GM19043 (cell line): ENCODE measurements around the gene NTN5.

Experiments used
- ATAC-seq: cut with Tn5 transposase; IDR thresholded peaks from one replicate; pipeline ENCODE4 v1.9.1; 2021; ENCODE audit warnings: low read depth; ENCODE audit not compliant: unreplicated experiment

The NTN5 gene

DNA sequence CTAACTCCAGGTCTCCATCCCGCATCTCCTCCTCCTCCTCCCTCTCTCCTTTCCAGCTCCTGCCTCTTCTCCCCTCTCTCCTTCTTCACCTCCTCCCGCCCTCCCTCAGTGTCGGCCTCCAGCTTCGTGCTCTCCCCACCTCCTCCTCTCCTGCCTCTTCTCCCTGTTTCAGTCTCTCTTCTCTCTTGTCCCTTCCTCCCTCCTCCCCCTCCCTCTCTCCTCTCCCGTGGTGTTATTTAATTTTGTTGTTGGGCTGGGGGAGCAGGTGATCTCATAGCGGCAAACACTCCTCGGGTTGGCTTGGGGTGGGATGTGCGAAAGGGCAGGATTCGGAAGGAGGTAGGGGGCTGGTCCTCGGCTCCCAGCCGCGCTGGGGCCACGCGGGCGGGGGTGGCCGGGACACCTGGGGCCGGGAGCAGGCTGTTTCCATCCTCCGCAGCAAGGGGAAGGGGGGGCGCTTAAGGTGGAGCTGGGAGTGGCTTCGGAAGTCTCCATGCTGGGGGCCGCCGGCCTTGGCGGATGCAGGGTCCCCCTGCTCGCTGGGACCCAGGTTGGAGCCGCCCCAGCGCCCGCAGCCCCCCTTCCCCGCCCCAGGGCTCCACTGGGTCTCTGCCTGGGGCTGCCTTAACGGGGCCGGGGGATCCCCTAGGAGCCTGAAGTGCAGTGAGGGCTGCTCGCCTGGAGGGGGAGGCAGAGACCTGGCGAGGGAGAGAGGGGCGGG is 26.7 kb downstream of the NTN5 start, which contains the start of gene CA11:
TSS of gene CA11 (minus strand) at position 187 of the 721 bp plus-strand sequence. CDS start 555 bp downstream, outside the sequence.
- peak; percentile 67 for ATAC-seq

DNA sequence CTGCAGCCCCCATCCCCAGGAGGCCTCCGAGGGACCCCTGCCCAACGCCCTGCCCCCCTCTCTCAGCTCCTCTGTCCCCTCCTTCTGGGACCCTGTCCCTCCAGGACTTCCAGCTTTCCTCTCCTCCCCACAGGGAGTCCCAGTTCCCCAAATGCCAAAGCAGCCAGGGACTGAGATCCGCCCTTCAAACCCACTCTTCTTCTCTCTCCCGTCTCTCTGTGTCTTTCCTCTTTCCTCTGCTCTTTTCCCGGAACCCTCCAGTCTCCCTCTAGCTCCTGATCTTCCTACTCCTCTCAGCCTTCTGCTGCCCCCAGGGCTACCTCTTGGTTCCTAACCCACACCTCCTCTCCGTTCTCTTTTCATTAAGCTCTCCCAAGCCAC is 27.2 kb downstream of the NTN5 start:
- no peak for ATAC-seq

DNA sequence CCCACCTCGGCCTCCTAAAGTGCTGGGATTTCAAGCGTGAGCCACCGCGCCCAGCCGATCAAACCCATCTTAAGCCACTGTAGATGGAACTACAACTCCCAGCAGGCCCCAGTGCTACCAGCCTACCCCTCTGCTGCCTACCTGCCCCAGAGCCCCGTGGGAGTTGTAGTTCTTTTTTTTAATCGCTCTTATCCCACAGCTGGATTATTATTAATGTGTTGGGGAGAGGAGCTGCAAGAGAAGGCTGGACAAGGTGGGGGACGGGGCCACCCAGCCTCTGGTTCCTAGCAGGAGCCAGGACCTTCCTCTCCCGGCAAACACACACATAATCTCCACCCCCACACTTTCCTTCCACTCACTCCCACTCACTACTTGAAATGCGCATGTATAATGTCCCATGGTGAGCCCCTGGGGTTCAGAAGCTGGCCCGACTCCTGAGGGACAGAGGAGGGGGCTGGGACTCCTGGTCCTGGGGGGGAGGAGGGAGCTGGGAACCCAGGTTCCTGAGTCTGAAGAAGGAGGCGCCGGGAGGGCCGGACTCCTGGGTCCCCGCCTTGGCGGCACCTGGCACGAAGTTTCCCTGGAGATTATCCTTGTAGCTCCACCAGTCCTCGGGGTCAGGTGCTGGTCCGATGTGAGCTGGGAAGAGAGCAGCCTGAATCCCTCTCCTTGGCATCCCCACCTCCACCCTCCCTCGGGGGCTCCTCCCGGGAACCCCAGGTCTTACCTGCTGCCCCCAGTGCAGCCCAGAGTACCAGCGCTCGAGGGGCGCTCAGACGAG is 27.8 kb downstream of the NTN5 start:
- ATAC-seq, result no peak

DNA sequence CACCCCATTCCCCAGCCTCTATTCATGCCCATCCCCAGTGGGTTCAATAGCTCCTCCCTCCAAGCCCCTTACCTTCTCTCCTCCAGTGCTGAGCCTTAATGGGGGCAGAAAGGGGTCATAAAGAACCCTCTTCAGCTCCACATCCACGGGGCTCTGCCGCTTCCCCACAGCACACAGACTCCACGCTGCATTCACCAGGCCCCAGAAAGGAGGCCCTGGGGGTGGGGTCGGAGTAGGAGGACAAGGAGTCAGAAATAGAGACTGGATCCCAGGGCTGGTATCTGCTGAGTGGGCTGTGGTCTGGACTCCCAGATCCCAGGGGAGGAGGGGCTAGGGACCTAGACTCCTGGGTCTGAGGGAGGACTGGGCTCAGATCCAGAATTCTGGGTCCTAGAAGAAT is 28.5 kb downstream of the NTN5 start:
- ATAC-seq, result no peak

DNA sequence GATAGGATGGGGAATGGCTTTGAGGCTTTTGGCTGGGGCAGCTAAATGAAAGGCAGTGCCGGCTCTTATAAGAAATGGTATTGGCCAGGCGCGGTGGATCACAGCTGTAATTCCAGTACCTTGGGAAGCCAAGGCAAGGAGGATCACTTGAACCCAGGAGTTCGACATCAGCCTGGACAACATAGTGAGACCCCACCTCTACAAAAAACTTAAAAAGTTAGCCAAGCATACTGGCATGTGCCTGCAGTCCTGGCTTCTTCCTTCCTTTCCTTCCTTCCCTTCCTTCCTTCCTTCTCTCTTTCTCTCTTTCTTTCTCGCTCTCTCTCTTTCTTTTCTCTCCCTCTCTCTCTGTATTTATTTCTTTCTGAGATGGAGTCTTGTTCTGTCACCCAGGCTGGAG is 30.0 kb downstream of the NTN5 start:
- ATAC-seq, result no peak

DNA sequence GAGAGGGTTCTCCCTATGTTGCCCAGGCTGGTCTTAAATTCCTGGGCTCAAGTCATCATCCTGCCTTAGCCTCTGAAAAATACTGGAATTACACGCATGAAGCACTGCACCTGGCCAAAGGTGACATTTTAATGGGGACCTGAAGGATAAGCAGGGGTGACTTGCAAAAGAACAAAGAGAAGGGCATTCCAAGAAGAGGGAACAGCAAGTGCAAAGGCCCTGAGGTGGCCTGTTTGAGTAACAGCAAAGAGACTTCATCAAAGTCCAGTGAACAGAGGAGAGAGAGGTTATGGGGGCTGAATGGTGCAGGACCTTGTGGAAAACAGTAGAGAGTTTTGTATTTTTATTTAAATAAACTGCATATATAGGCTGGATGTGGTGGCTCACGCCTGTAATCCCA is 31.0 kb downstream of the NTN5 start:
- no peak for ATAC-seq

DNA sequence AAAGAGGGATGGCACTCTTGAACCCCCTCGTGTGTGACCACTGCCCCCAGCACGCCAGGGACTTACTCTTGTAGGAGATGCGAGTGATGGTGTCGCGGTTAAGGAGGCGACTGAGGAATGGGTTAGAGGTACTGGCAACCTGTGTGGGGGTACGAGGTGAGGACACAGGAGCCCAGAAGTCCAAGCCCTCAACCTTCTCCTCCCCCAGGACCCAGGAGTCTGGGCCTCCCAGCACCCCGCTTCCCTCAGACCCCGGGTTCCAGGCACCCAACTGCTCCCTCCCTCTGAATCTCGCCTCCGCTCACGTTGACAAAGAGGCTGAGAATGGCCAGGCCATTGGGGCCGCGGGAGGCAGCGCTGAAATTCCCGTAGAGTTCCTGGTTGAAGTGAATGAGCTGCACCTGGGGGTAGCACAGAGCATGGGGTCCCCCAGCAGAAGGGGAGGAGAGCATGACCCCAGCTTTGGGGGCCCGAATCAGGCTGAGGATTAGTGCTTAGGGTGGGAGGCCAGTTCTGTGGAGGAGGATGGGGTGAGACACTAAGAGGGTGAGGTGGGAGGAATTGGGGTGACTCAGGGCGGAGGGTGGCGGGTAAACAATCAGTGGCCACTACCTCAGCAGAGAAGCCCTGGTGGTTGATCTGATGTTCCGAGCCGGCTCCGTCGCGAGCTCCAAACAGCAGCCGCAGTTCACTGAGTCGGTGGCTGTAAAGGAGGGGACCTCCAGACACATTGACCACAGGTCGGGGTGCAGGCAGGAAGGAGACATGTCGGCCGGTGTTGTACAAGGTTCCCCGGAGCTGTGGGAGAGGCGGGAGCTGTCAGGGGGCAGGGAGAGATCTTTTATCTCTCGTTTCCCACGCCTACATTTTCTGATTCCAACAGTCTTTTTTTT is 33.1 kb downstream of the NTN5 start:
- ATAC-seq, result no peak

DNA sequence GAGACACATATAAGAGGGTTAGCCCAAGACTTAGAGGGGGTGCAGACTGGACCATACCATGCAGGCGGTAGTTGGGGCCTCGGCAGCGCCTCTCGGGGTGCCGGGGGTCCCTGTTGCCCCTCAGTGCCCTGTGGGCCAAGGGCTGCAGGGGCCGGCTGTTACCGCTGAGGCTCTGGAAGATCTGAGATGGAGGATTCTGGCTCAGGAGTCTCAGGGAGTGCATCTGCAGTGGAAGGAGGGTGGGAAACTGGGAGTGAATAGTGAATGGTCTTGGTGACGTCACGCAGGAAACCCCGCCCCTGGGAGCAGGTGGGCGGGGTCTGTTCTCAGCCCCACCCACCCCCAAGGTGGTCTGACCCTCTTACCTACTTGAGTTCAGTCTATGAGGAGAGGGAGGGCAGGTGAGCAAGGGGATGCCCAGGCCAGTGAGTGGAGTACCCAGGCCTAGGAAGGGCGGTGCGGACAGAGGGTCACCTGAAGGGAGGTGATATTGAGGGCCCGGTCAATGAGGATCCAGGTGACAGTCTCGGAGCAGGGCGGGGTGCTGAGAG is 33.9 kb downstream of the NTN5 start:
- no peak for ATAC-seq

DNA sequence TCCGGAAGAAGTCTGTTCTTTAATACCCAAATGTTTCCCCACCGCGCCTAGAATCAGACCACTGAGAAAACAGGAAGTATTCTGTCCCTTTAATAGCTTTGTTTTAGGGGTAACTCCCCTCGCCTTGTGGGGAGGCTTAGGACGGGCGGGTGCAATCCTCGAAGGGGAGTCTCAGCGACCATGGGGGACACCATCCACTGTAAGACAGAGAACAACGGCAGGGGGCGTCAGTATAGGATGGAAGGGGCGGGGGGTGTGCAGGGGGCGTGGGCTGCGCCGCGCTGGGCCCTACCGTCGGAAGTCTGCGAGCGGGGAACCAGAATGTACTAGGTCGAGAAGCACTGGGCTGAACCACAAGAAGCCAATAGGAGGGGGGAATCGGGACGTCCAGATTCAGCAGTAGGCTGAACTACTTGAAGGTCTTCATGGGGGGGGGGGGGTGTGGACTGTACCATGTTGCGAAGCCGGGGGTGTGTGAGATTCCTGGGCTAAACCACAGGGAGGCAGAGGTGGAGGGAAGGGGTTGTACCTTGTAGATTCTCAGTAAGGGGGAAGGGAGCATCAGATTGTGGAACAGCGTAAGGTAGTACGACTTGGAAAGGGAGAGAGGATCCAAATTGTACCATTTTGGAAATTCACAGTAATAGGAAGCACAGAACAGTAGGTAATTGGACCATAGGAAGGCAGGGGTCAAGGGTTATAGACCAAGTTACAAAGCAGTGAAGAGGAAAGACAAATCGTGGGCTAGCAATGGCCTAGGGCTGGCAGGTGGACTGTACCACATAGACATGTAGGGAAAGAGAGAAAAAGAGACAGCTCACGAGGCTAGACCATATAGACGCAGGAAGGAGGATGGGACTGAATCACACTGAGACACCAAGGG is 34.6 kb downstream of the NTN5 start:
- ATAC-seq, result peak; percentile 12

DNA sequence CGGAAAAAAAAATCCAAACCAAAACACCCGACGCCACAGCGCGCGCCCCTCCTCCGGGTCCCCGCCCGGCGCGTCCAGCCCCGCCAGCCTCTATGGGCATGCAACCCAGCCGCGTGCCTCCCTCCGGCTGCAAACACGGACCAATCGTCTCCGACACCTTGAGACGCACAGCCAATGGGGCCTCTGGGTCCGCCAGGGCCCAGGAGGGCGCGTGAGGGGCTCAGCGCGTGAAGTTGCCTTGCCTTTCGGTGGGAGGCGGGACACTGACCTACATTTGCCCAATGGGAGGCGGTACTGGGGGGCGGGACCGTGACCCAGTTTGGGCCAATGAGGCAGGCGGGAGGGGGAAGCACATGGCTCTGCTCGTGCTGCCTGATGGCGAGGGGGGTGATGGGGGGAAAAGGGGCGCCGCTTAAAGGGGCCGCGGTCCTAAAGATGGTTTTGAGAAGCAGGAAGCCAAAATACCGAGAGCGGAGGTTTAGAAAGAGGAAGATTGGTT is 35.3 kb downstream of the NTN5 start:
- peak; percentile 66 for ATAC-seq

DNA sequence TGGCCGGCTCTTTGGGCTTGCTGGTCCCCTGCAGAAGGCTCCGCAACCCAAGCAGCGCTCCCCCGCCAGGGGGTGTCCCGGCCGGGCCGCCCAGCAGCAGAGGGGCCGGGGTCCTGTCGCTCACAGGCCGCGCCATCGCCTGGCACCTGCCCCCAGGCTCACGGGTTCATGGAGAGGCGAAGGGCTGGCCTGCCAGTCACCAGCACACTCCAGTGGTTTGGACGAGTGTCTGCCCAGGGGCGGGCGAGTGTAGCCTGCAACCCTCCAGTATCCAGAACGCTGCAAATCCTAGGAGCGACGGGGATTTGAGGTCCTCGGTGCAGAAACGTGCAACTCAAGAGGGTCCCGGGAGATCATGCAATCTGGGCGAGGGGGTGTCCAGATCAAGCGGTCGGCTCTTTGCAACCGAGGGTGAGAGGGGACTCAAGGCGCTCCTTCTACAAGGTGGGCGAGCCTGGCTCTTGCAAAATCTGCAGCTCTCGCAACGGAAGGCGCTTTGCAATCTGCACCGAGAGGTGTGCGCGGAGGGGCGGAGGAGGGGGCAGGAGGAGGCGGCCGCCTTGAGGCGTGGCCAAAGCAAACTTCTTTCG is 35.9 kb downstream of the NTN5 start, which contains the start of gene DBP:
TSS of gene DBP (minus strand) at position 521 of the 590 bp plus-strand sequence. CDS start at position 136, 385 bp downstream.
- no peak for ATAC-seq

DNA sequence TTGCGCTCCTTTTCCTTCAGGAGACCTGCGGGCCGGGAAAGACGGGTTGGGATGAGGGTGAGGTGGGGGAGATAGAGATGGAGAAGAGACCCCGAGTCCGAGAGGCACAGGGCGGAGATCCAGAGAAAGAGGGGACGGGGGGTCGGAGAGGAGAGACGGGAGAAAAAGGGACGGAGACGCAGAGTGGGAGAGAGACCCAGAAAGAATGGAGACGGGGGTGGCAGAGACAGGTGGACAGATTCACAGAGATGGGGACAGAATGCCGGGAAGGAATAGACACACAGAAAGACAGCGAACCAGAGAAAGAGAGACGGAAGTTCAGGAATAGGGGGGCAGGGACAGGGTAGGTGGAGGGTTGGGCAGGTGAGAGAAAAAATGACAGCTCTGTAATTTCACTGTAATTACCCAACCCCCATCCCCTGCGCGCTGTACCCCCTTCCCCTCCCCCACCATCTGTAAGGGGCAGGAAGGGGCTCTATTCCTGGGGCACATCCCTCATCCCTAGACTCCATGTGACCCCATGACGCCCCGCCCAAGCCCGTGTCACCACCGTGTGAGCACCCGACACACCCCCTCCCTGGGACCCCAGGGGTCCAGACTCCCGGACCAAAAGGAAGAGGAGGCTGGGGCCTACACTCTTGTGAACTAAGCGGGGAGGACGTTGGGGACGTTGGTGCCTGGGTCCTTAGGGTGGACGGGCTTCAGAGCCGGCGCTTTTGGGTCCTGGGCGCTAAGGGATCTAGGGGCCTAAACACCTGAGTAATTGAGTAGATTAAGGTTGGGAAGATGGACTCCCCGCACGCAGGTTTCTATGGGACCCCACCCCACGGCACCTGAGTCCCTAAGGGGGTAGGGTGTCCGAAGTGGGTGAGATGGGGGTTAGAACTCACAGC is 36.6 kb downstream of the NTN5 start:
- no peak for ATAC-seq

DNA sequence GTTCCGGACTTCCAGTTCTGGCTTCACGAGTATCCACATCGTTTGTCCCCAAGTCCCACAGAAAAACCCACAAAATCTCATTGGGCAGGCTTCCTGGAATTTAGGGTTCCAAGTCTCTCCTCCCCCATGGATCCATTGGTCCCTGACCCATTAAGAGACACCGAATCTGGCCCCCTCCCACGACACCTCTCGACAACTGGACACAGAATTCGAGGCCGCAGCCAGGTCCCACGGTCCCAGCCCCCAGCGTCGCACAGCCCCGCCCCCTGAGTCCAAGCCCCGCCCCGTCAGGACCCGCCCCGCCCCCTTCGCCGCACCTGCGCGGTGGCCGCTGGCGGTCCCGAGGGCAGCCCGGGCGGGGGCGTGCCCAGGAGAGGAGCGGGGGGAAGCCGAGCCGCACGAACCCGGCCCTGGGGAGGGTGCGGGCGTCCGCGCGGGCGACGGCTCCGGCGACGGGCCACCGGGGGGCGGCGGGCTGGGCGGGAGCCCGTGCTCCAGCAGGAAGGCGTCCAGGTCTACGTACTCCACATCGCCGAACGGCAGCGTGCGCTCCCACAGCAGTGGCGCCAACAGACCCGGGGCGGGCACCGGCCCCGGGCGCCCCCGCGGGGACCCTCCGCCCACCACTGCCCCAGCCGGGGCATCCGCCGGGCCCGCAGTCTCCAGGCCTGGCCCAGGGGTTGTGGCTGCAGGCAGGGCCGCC is 37.4 kb downstream of the NTN5 start:
- no peak for ATAC-seq

DNA sequence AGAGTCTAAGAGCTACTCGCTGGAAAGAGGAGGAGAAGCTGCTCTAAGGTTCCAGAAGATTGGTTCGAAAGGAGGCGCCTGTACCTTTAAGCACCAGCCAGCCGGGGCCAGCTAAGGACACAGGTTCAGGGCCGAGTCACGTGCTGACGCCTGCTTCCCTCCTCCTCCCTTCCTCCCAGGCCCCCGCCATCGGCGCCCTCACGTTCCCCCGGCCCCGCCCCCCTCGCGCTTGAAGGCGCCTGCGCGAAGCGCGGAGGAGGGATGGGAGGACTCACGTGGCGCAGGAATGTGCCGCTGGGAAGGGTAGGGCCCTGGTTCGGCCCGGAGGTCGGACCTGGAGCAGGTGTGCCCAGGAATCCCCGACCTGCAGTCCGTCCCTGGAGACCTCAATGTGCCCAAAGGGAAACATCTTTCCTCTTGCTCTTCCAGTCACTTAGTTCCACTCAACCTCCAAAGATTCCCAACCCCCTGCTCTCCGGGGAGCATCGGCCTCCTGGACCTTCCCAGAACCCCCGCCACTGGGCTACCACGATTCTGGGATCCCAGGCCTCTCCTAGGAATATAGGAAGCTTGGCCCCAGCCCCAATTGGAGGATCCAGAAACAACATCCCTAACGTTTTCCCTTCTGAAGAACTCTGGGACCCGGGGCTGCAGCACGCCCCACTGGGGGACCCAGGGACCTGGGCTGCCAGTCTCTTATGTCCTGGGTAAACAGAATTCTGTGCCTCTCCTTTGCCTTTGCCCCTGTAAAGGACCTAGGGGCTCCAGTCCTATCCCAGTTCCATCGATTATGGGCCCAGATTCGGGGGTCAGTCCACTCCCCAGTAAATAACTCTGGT is 38.2 kb downstream of the NTN5 start:
- no peak for ATAC-seq

DNA sequence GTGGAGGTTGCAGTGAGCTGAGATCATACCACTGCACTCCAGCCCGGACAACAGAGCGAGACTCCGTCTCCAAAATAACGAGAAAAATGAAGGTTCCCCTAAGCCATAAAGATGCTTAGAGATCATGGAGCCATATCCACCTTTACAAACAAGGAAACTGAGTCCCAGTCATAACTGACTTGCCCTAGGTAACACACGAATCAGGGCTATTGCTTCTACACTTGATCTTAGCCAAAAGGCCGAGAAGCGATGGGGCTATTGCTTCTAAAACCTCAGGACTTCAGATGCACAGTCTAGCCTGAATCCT is 38.8 kb downstream of the NTN5 start:
- ATAC-seq, result no peak

DNA sequence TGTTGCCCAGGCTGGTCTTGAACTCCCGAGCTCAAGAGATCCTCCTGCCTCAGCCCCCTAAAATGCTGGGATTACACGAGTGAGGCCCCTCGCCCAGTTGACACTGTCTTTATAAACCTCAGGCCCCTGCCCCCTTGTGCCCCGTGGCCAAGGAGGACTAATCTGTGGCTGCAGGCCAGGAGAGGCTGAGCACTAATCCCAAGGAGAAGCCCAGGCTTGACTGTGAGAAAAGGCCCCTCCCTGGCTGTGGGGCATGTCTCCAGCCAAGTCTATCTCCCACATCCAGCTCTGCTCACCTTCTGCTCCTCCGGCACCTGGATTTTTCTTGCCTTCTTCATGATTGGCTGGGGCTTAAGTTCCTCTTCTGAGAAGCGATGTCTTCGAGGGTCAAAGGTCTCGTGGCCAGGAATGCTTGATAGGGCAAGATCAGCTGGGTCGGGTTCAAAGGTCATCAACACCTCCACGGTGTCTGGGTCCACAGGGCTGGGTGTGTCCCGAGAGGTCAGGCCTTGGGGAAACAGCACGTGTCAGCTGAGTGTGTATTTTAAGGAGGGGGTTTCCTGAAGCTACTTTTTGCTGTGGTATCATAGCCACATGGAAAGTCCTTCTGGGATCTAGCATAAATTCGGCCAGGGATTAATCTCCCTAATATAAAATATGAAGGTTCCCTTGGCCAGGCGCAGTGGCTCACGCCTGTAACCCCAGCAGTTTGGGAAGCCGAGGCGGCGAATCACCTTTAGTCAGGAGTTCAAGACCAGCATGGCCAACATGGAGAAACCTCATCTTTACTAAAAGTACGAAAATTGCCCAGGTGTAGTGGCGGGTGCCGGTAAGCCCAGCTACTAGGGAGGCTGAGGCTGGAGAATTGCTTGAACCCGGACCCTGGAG is 39.4 kb downstream of the NTN5 start:
- no peak for ATAC-seq
